ENCODE measurements around the gene SOAT1. TPM values are rescaled to one million over a fixed set of nuclear protein-coding genes. Genes with fewer than 3 reads are reported as not detected.
"Not testable (repeated sequence)": the region's sequence is repeated elsewhere in the genome, so short reads cannot be mapped to it uniquely, and the experiment has no call there.

SOAT1 gene
- total and polyA plus RNA-seq, 7 donors = 2.4 to 14.7 (median 13.2) TPM

- H3K9me3 ChIP-seq = no peaks in the 10 kb centered on the region
- no peaks in the 10 kb centered on the region for H3K36me3 ChIP-seq
- 82 to 85% methylated on average over 8 of the region's 8 CpGs for WGBS, 2 donors
- no peaks in the 10 kb centered on the region for H3K4me1 ChIP-seq
- TF ChIP-seq CTCF (IDR thresholded peaks at IDR 0.05) (no peak), POLR2A (IDR thresholded peaks at IDR 0.05) (no peak), POLR2AphosphoS5 (IDR thresholded peaks at IDR 0.05) (no peak), EP300 (IDR thresholded peaks at IDR 0.05) (no peak)
- no peak for DNase-seq
- intact Hi-C loops (cut with DNase I) = no loop called here
- H3K27me3 ChIP-seq = no peaks in the 10 kb centered on the region
- H3K4me3 ChIP-seq = no peak overlapping the region
- no peak overlapping the region for H3K27ac ChIP-seq
Measured at GRCh38 chr1:179253286-179253972, 40.2 kb upstream of the SOAT1 start.

GRCh38 chr1:179262183-179262582 is 31.4 kb upstream of the SOAT1 start:
- intact Hi-C loops (cut with DNase I) = no loop called here
- TF ChIP-seq POLR2AphosphoS5 (IDR thresholded peaks at IDR 0.05) = no peak
- TF ChIP-seq EP300 (IDR thresholded peaks at IDR 0.05) = no peak
- TF ChIP-seq CTCF (IDR thresholded peaks at IDR 0.05) = no peak
- 83 to 99% methylated on average over 1 of the region's 1 CpG for WGBS, 2 donors
- H3K4me3 ChIP-seq = no peak overlapping the region
- H3K27ac ChIP-seq = no peak overlapping the region
- no peaks in the 10 kb centered on the region for H3K4me1 ChIP-seq
- DNase-seq = no peak
- H3K27me3 ChIP-seq = no peaks in the 10 kb centered on the region
- no peaks in the 10 kb centered on the region for H3K9me3 ChIP-seq
- no peaks in the 10 kb centered on the region for H3K36me3 ChIP-seq

- Histone ChIP-seq H3K4me1 (no peaks in the 10 kb centered on the region), H3K9me3 (no peaks in the 10 kb centered on the region), H3K4me3 (no peak overlapping the region), H3K36me3 (no peaks in the 10 kb centered on the region), H3K27ac (no peak overlapping the region), H3K27me3 (no peaks in the 10 kb centered on the region)
- intact Hi-C loops (cut with DNase I) = no loop called here
- no peak for DNase-seq
- no peak for TF ChIP-seq EP300 (IDR thresholded peaks at IDR 0.05)
- no peak for TF ChIP-seq POLR2A (IDR thresholded peaks at IDR 0.05)
- no peak for TF ChIP-seq POLR2AphosphoS5 (IDR thresholded peaks at IDR 0.05)
- TF ChIP-seq CTCF (IDR thresholded peaks at IDR 0.05) = no peak
Measured at GRCh38 chr1:179263121-179263520, 30.5 kb upstream of the SOAT1 start.

- Histone ChIP-seq H3K36me3 (no peaks in the 10 kb centered on the region), H3K4me1 (no peaks in the 10 kb centered on the region), H3K4me3 (no peak overlapping the region), H3K27ac (no peak overlapping the region), H3K9me3 (no peaks in the 10 kb centered on the region), H3K27me3 (no peaks in the 10 kb centered on the region)
- 34 to 66% methylated on average over 3 of the region's 3 CpGs for WGBS, 2 donors
- TF ChIP-seq CTCF (IDR thresholded peaks at IDR 0.05) (no peak), EP300 (IDR thresholded peaks at IDR 0.05) (no peak), POLR2A (IDR thresholded peaks at IDR 0.05) (no peak), POLR2AphosphoS5 (IDR thresholded peaks at IDR 0.05) (no peak)
- intact Hi-C loops (cut with DNase I) = no loop called here
- no peak for DNase-seq
Measured at GRCh38 chr1:179264507-179264906, 29.1 kb upstream of the SOAT1 start.

GRCh38 chr1:179269071-179269470 is 24.5 kb upstream of the SOAT1 start:
- no peak overlapping the region for H3K27ac ChIP-seq
- H3K4me3 ChIP-seq = no peak overlapping the region
- H3K4me1 ChIP-seq = no peaks in the 10 kb centered on the region
- TF ChIP-seq POLR2AphosphoS5 (IDR thresholded peaks at IDR 0.05) (no peak), CTCF (IDR thresholded peaks at IDR 0.05) (no peak), EP300 (IDR thresholded peaks at IDR 0.05) (no peak), POLR2A (IDR thresholded peaks at IDR 0.05) (no peak)
- no peaks in the 10 kb centered on the region for H3K9me3 ChIP-seq
- H3K27me3 ChIP-seq = no peaks in the 10 kb centered on the region
- intact Hi-C loops (cut with DNase I) = no loop called here
- no peak for DNase-seq
- no peaks in the 10 kb centered on the region for H3K36me3 ChIP-seq

- intact Hi-C loops (cut with DNase I); H3K36me3 ChIP-seq; H3K9me3 ChIP-seq; H3K27me3 ChIP-seq; DNase-seq; H3K4me1 ChIP-seq; H3K4me3 ChIP-seq; H3K27ac ChIP-seq: not testable (repeated sequence)
- 89 to 93% methylated on average over 5 of the region's 5 CpGs for WGBS, 2 donors
Measured at GRCh38 chr1:179274424-179274823, 19.2 kb upstream of the SOAT1 start.

Measured in sigmoid colon (tissue), 7 donors.